Kasumi-1 (cell line): ENCODE results near the gene ENG.
"Not testable (repeated sequence)": the region's sequence is repeated elsewhere in the genome, so short reads cannot be mapped to it uniquely, and the experiment has no call there.

Experiments
- DNase-seq, 2 experiments: peaks; one replicate each; lab custom pipeline; 2025; lab: John Stamatoyannopoulos, UW

The ENG gene

DNA sequence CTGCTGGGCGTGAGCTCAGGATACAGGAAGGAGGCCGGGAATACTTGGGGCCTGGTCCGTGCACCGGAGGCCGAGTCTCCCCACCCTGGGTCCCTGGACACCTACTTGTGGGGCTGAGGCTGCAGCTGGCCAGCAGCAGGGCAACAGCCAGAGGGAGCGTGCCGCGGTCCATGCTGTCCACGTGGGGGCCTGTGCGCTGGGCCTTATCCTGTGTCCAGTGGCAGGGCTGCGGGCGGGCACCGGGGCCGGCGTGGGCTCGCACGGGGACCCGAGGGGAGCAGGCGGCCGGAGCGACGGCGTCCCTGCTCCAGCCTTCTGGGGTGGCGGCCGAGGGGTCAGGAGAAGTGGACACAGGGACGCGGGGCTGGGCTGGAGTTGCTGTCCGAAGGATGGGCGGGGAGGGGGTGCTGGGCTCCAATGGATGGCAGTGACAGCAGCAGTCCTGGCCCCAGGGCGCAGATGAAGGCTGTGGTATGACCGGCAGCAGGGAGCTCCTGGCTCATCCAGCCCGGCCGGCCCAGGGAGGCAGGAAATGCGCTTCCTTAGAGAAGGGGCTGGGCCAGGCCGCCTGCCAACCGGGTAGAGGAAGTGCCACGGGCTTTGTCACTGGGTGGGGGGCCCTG, at the start of gene ENG:
ENG (minus strand) TSS at position 475 of the 623 bp plus-strand sequence; CDS start at position 172, 303 bp downstream.
- DNase-seq, result peak; percentile 55 to 61

GRCh38 chr9:127903557-127904475, 49.4 kb upstream of the ENG start:
- DNase-seq, result no peak

GRCh38 chr9:127899128-127899943, 44.9 kb upstream of the ENG start, which contains the start of gene ST6GALNAC6:
ST6GALNAC6 (minus strand) TSS chr9:127899603; CDS start chr9:127897981, 1,622 bp downstream.
- peak; percentile 35 to 36 for DNase-seq

- no peak for DNase-seq
These were observed 44.1 kb upstream of the ENG start for GRCh38 chr9:127898433-127899127.

GRCh38 chr9:127897193-127897692, 42.8 kb upstream of the ENG start:
- DNase-seq, result peak; percentile 74 to 75

DNA sequence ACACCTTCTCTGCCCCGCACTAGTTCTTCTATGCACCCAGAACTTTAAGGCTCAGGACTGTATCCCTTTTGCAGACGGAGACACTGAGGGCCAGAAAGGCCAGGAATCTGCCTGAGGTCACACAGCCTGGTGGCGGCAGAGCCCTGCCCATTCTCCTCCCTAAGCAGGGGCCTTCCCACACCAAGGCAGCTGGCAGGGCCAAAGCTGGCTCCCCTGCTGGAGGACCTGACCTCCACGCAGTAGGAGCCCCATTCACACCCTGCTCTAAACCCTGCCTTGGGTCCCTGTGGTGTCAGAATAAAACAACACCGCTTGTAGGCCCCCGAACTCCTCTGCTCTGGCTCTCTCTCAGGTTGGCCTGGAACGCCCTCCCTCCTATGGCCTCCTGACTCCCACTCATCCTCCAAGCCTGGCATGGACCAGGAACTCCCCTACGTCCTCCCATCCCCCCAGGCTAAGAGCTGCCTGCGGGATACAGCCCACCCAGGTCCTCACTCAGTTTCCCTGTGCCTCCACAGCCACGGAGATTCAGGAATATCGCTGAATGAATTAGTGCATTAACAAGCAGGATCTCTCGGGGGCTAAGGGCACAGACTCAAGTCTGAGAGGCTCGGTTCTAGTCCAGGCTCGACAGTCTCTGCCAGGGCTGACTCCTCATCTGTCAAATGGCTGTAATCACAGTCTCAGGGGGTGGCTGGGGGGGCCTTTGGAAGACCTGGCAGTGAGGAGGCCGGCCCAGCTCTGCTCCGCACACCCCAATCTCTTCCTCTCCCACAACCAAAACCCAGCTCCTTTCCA, 42.1 kb upstream of the ENG start:
- DNase-seq, result no peak

GRCh38 chr9:127895811-127896210, 41.4 kb upstream of the ENG start:
- no peak for DNase-seq

DNA sequence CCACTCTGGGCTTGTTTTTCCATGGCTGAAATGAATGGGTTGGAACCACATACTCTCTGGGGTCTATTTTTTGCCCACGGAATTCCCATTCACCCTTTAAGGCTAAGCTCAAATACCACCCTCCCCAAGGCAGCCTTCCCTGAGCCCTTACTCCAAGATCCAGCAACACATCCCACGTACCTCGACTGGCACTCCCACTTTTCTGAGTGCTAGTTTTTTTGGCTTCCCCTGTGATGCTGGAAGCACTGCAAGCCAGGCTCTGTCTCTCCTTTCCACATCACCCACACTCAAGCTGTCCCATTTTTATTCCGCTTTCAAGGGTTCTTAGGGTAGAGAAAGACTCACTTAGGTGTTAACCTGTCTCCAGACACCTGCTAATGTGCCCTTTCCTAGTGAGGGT, 38.9 kb upstream of the ENG start:
- no peak for DNase-seq

DNA sequence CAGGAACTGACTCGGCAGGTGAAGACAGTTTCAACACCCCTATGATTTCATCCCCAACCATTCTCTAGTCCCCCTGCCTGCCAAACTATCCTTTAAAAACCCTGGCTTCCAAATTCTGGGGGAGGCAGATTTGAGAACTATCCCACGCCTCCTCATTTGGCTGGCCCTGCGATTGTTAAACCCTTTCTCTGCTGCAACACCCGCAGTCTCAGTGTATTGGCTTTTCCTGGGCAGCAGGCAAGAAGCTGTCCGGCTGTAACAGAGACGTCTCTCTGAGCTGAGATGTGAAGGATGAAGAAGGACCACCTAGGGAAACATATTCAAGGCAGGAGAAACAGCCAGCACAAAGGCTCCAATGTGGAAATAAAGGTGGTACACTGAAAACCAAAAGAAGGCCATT, 38.4 kb upstream of the ENG start:
- no peak for DNase-seq

DNA sequence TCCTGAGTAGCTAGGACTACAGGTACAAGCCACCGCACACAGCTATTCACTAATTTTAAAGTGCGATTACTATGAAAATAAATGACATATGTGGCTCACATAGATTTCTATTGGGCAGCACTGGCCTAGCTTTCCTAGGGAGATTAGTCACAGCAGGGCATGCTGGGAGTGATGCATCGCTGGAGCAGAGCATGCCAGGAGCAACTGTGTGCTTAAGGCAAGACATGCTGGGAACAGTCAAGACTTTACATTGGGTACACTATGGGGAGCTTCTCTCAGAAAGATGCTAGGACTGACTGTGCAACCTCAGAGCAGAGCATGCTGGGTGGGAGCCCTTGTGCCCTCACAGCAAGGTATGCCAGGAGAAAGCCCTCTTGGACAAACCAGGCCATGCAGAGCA, 35.6 kb upstream of the ENG start:
- no peak for DNase-seq

DNA sequence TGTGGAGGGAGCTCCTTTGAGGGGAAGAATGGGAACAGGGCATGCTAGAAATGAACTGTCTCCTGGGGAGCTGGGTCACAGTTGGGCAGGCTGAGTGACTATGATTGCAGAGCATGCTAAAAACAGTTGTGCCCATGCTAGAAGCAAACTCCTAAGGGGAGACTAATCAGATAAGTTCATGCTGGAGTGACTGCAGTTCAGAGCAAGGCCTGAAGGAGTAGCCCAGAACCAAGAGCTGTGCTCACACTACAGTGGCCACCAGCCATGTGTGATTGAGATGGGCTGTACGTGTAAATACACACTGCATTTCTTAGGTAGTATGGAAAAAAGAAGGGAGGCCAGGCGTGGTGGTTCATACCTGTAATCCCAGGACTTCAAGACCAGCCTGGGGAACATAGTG, 33.3 kb upstream of the ENG start:
- DNase-seq, result peak in 1 of 2 experiments; percentile 24

GRCh38 chr9:127886401-127886972, 32.0 kb upstream of the ENG start:
- no peak for DNase-seq

- no peak for DNase-seq
These were observed 31.2 kb upstream of the ENG start for GRCh38 chr9:127885508-127886281.

DNA sequence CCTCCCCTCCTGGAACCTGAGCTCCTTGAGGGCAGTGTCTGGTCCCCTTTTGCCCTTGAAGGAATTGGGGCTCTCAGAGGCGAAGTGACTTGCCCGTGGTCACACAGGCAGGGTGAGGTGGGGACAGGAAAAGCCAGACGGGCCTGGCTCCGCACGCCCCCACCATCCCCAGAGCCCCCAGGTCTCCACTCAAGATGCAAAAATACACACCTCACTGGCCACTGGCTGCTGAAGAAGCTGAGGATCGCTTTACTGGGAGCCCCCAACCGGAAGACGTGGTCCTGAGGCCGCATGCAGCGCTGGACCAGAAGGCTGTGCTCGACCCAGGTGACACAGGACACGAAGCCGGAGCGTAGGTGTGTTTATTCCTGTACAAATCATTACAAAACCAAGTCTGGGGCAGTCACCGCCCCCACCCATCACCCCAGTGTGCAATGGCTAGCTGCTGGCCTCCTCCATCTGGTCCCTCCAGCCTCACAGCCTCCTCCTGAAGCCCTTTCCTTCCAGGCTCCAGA, 30.6 kb upstream of the ENG start:
- no peak for DNase-seq

GRCh38 chr9:127884427-127884911, 30.0 kb upstream of the ENG start:
- DNase-seq, result no peak

DNA sequence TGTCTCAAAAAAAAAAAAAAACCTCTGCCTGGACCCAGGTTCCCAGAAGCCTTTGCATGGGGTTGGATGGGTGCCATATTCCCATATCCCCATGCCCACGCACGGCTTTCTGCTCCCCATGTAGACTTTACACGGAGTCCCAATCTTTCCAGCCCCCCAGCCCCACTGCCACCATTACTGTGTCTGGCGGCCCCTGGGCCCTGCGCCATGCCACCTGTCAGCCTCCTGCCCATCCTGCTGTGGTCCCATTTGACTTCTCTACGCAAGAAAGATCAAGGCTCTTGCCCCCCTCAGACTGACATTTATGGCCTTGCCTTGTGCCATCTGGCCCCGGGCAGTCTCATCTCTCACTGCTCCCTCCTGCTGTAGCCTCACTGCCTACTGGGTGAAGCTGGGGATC, 29.5 kb upstream of the ENG start:
- no peak for DNase-seq

DNA sequence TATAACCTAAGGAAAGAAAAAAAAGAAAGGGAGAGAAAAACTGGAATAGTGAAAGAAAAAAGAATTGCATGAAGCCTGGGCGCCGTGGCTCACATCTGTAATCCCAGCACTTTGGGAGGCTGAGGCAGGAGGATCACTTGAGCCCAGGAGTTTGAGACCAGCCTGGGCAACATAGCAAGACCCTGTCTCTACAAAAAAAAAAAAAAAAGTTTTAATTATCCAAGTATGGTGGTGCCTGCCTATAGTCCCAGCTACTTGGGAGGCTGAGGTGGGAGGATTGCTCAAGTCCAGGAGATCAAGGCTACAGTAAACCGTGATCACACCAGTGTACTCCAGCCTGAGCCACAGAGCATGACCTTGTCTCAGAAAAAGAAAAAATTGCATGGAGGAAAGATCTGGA, 27.3 kb upstream of the ENG start:
- DNase-seq, result not testable (repeated sequence)

DNA sequence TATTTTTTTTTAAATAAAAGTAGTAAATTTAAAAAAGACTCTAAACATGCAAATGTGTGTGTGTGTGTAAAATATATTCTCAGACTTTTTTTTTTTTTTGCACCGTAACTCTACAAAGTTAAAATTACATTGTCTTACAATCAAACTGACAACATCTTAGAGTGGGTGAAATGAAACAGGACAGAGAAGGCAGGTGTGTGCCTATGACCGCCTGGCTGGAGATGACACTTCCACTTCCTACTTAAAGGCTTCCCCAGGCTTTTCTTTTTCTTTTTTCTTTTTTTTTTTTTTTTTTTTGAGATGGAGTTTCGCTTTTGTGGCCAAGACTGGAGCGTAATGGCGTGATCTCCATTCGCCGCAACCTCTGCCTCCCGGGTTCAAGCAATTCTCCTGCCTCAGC, 25.7 kb upstream of the ENG start:
- DNase-seq, result no peak
